AG20443 (cell line): ENCODE data around the gene RASL10B.
"Not testable (repeated sequence)": the region's sequence is repeated elsewhere in the genome, so short reads cannot be mapped to it uniquely, and the experiment has no call there.

Experiments used
- DNase-seq: peaks from one replicate; pipeline ENCODE4 v3.0.0; 2012; ENCODE audit warnings: low spot score, mixed read lengths

RASL10B gene

GRCh38 chr17:35731239-35731916, at the start of gene RASL10B:
TSS of gene RASL10B (plus strand) at chr17:35731639. CDS start at chr17:35735185, 3,546 bp downstream.
- DNase-seq = peak; percentile 90

- DNase-seq = no peak
These were observed 47.8 kb upstream of the RASL10B start for GRCh38 chr17:35683591-35683990.

- DNase-seq = peak; percentile 52
These were observed 47.2 kb upstream of the RASL10B start for GRCh38 chr17:35684055-35684802.

GRCh38 chr17:35692512-35693210, 38.8 kb upstream of the RASL10B start:
- no peak for DNase-seq

- no peak for DNase-seq
These were observed 37.8 kb upstream of the RASL10B start for GRCh38 chr17:35693662-35694061.

- no peak for DNase-seq
These were observed 36.5 kb upstream of the RASL10B start for GRCh38 chr17:35694906-35695305.

- DNase-seq = no peak
These were observed 35.8 kb upstream of the RASL10B start for GRCh38 chr17:35695613-35696012.

GRCh38 chr17:35698800-35699199, 32.6 kb upstream of the RASL10B start:
- DNase-seq = no peak

- DNase-seq = peak; percentile 26
These were observed 31.3 kb upstream of the RASL10B start for GRCh38 chr17:35700150-35700549.

GRCh38 chr17:35701491-35701890, 29.9 kb upstream of the RASL10B start:
- DNase-seq = no peak

- not testable (repeated sequence) for DNase-seq
These were observed 28.1 kb upstream of the RASL10B start for GRCh38 chr17:35703308-35703707.

- DNase-seq = no peak
These were observed 26.2 kb upstream of the RASL10B start for GRCh38 chr17:35705230-35705629.

GRCh38 chr17:35705705-35706104, 25.7 kb upstream of the RASL10B start:
- no peak for DNase-seq

- DNase-seq = no peak
These were observed 23.3 kb upstream of the RASL10B start for GRCh38 chr17:35708149-35708548.

- no peak for DNase-seq
These were observed 22.5 kb upstream of the RASL10B start for GRCh38 chr17:35708951-35709350.

- no peak for DNase-seq
These were observed 21.6 kb upstream of the RASL10B start for GRCh38 chr17:35709874-35710273.

GRCh38 chr17:35710950-35711349, 20.5 kb upstream of the RASL10B start:
- no peak for DNase-seq

- peak; percentile 77 for DNase-seq
These were observed 18.2 kb upstream of the RASL10B start for GRCh38 chr17:35713069-35713728.

- no peak for DNase-seq
These were observed 16.5 kb upstream of the RASL10B start for GRCh38 chr17:35714988-35715387.

- no peak for DNase-seq
These were observed 16.0 kb upstream of the RASL10B start for GRCh38 chr17:35715416-35715815.

GRCh38 chr17:35716173-35716572, 15.3 kb upstream of the RASL10B start:
- DNase-seq = no peak

GRCh38 chr17:35716897-35717465, 14.5 kb upstream of the RASL10B start:
- no peak for DNase-seq
